DND-41 (cell line): Measurements from ENCODE around the gene IL4R.

Experiments
- ATAC-seq: fragments of 200-7000 bp; cut with Tn5 transposase; 3 replicates; pipeline ENCODE4 v1.9.1; 2021; ENCODE audit warnings: low read depth; ENCODE audit not compliant: insufficient read depth
- DNase-seq: peaks from one replicate; pipeline ENCODE4 v3.0.0-alpha.2; 2020
- H2AFZ ChIP-seq: 2 replicates; pipeline ENCODE4 v1.6.0; 2012; ENCODE audit warnings: low read depth, low read length
- H3K27ac ChIP-seq: 2 replicates; pipeline ENCODE4 v1.5.1; 2012; ENCODE audit warnings: low read length, inconsistent platforms
- H3K27me3 ChIP-seq: fragments of 200-600 bp; sonication (generic); 2 replicates; pipeline ENCODE4 v1.6.0; 2012; ENCODE audit warnings: low read length, mild to moderate bottlenecking, inconsistent platforms; ENCODE audit not compliant: insufficient read depth, poor library complexity
- H3K36me3 ChIP-seq: 2 replicates; pipeline ENCODE4 v1.5.1; 2012; ENCODE audit warnings: low read length, inconsistent platforms; ENCODE audit not compliant: insufficient read depth
- H3K4me1 ChIP-seq: 2 replicates; pipeline ENCODE4 v1.5.1; 2012; ENCODE audit warnings: mild to moderate bottlenecking, low read length; ENCODE audit not compliant: insufficient read depth
- H3K4me2 ChIP-seq: 2 replicates; pipeline ENCODE4 v1.6.0; 2012; ENCODE audit warnings: mild to moderate bottlenecking, moderate library complexity, low read length, inconsistent platforms; ENCODE audit not compliant: insufficient read depth
- H3K4me3 ChIP-seq, 2 experiments: fragments of 200-600 bp in 1 of 2; shearing (Covaris generic) in 1 of 2; 2 replicates each; pipeline ENCODE4 v1.5.1; 2012 to 2016; ENCODE audit warnings: inconsistent platforms in 2 of 2, low read length in 2 of 2, mild to moderate bottlenecking in 2 of 2, low read depth in 1 of 2, moderate library complexity in 1 of 2
- H3K79me2 ChIP-seq: 2 replicates; pipeline ENCODE4 v1.6.0; 2012; ENCODE audit warnings: low read length, inconsistent platforms; ENCODE audit not compliant: insufficient read depth
- H3K9ac ChIP-seq: 2 replicates; pipeline ENCODE4 v1.6.0; 2012; ENCODE audit warnings: low read depth, mild to moderate bottlenecking, inconsistent platforms, low read length, moderate library complexity
- H3K9me3 ChIP-seq: 2 replicates; pipeline ENCODE4 v1.5.1; 2012; ENCODE audit warnings: low read length, moderate library complexity, mild to moderate bottlenecking, inconsistent platforms; ENCODE audit not compliant: insufficient read depth, severe bottlenecking
- H4K20me1 ChIP-seq: 2 replicates; pipeline ENCODE4 v1.6.0; 2012; ENCODE audit warnings: low read length; ENCODE audit not compliant: insufficient read depth
- EZH2 ChIP-seq: IDR thresholded peaks from 3 replicates; pipeline ENCODE4 v1.6.1; 2012; ENCODE audit warnings: borderline replicate concordance, low read depth, mild to moderate bottlenecking, moderate library complexity, low read length, inconsistent platforms; ENCODE audit not compliant: severe bottlenecking
- TF ChIP-seq, protein P1 (sequence below): IDR thresholded peaks from 2 replicates; pipeline ENCODE4 v1.5.1; 2012; ENCODE audit warnings: borderline replicate concordance, low read length, moderate library complexity, mild to moderate bottlenecking; ENCODE audit not compliant: poor library complexity, severe bottlenecking; ENCODE audit errors: extremely low read depth

The IL4R gene

DNA sequence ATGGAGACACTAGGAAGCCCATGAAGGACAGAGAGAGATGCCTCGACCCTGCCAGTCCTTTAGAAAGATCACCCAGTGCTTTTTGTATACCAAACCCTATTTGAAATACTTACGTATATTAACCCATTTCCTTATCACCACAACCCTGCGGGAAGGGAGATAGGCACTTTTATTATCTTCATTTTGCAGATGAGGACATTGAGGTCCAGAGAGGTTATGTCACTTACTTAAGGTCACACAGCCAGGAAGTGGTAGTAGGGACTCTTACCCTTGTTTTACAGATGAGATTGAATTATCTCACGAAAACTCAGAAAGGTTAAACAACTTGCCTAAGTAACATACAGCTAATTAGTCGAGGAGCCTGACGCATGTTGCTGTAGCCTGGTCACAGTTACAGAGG, 38.2 kb downstream of the IL4R start:
- Histone ChIP-seq H3K4me1 (no peaks in the 10 kb centered on the region), H4K20me1 (no peaks in the 10 kb centered on the region), H3K9me3 (no peaks in the 10 kb centered on the region), H3K36me3 (peaks cover 83% of the 10 kb centered on the region), H3K4me2 (no peak overlapping the region), H2AFZ (no peak overlapping the region), H3K27ac (no peak overlapping the region), H3K4me3 (no peak overlapping the region), H3K79me2 (no peaks in the 10 kb centered on the region), H3K9ac (no peak overlapping the region), H3K27me3 (no peaks in the 10 kb centered on the region)
- DNase-seq (no peak), ATAC-seq (no peak)
- TF ChIP-seq, protein P1, sequence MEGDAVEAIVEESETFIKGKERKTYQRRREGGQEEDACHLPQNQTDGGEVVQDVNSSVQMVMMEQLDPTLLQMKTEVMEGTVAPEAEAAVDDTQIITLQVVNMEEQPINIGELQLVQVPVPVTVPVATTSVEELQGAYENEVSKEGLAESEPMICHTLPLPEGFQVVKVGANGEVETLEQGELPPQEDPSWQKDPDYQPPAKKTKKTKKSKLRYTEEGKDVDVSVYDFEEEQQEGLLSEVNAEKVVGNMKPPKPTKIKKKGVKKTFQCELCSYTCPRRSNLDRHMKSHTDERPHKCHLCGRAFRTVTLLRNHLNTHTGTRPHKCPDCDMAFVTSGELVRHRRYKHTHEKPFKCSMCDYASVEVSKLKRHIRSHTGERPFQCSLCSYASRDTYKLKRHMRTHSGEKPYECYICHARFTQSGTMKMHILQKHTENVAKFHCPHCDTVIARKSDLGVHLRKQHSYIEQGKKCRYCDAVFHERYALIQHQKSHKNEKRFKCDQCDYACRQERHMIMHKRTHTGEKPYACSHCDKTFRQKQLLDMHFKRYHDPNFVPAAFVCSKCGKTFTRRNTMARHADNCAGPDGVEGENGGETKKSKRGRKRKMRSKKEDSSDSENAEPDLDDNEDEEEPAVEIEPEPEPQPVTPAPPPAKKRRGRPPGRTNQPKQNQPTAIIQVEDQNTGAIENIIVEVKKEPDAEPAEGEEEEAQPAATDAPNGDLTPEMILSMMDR: no peak
- no peak for TF ChIP-seq EZH2

- Histone ChIP-seq H3K36me3 (peaks cover 78% of the 10 kb centered on the region), H3K4me3 (no peak overlapping the region), H3K27me3 (no peaks in the 10 kb centered on the region), H3K4me2 (no peak overlapping the region), H3K4me1 (no peaks in the 10 kb centered on the region), H3K9me3 (no peaks in the 10 kb centered on the region), H2AFZ (no peak overlapping the region), H3K9ac (no peak overlapping the region), H4K20me1 (no peaks in the 10 kb centered on the region), H3K27ac (no peak overlapping the region), H3K79me2 (no peaks in the 10 kb centered on the region)
- 0 out of 3 replicates have a peak, but pooled peaks have one; percentile 35 for ATAC-seq
- TF ChIP-seq, protein P1: no peak
- no peak for TF ChIP-seq EZH2
- no peak for DNase-seq
Measured at GRCh38 chr16:27353853-27354252, 40.1 kb downstream of the IL4R start.

DNA sequence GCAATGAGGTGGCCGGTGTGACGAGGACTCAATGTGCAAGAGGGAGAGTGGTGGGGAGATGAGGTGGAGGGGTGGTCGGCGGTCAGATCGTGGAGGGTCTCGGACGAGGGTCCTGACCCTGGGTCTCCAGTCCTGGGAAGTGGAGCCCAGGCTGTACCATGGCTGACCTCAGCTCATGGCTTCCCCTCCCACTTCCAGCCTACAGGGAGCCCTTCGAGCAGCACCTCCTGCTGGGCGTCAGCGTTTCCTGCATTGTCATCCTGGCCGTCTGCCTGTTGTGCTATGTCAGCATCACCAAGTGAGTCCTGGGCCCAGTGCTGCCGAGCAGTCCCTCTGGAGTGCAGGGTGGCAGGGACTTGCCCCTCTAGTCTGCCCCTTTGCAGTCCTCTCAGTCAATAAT, 41.8 kb downstream of the IL4R start:
- Histone ChIP-seq H3K27ac (peak overlapping the region; percentile 37; the same call in 1 of the 2 replicates), H3K4me3 (no peak overlapping the region), H3K4me1 (no peaks in the 10 kb centered on the region), H3K9ac (no peak overlapping the region), H3K4me2 (no peak overlapping the region), H4K20me1 (no peaks in the 10 kb centered on the region), H3K9me3 (no peaks in the 10 kb centered on the region), H3K79me2 (no peaks in the 10 kb centered on the region), H2AFZ (no peak overlapping the region), H3K27me3 (no peaks in the 10 kb centered on the region), H3K36me3 (peaks cover 76% of the 10 kb centered on the region)
- TF ChIP-seq EZH2: no peak
- TF ChIP-seq, protein P1: peak; percentile 67
- ATAC-seq: peak; percentile 60; the same call in 1 of the 3 replicates
- peak; percentile 45 for DNase-seq

GRCh38 chr16:27356794-27357193, 43.0 kb downstream of the IL4R start:
- Histone ChIP-seq H4K20me1 (no peaks in the 10 kb centered on the region), H3K4me3 (no peak overlapping the region), H3K27ac (0 out of 2 replicates have a peak overlapping the region, but pooled peaks have one; percentile 27), H3K9ac (no peak overlapping the region), H3K36me3 (peaks cover 78% of the 10 kb centered on the region), H3K4me1 (no peaks in the 10 kb centered on the region), H3K79me2 (no peaks in the 10 kb centered on the region), H2AFZ (no peak overlapping the region), H3K9me3 (no peaks in the 10 kb centered on the region), H3K27me3 (no peaks in the 10 kb centered on the region), H3K4me2 (no peak overlapping the region)
- ATAC-seq: no peak
- DNase-seq: no peak
- no peak for TF ChIP-seq EZH2
- TF ChIP-seq, protein P1: no peak
